Fibroblast of lung (primary cell): ENCODE results near the gene KCNT2.

ENCODE experiments used
- EZH2 ChIP-seq: IDR thresholded peaks from 2 replicates; pipeline ENCODE4 v1.5.1; 2012; ENCODE audit warnings: low read length, control low read depth, mild to moderate bottlenecking; ENCODE audit errors: missing control alignments
- TF ChIP-seq, protein P1 (sequence below), 2 donors: IDR thresholded peaks in 1 of 2; conservative IDR thresholded peaks in 1 of 2; 1 replicate in 1 of 2; 2 replicates in 1 of 2; pipeline ENCODE4 v1.5.1; 2011 to 2012; ENCODE audit warnings: low read length in 2 of 2, control low read depth in 1 of 2, inconsistent platforms in 1 of 2, low read depth in 1 of 2, mild to moderate bottlenecking in 1 of 2

DNA sequence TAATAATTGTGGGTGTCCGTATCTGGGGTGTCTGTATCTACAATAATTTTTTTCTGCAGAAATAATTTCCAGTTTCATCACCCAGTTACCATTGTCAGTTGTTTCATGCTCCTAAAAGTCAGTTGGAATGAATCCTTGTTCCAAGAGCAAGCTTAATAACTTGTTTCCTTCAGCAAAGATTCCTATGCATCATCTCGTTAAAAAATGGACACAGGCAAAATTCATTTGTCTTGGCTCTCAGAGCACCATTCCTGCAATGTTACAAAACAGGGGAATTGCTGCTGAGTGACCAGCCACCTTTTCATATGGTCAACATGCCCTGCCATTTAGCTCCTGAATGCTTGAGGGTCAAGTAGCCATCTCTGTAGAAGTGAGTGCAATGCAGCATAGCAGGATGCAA lies 393.4 kb downstream of the KCNT2 start:
- TF ChIP-seq, protein P1, sequence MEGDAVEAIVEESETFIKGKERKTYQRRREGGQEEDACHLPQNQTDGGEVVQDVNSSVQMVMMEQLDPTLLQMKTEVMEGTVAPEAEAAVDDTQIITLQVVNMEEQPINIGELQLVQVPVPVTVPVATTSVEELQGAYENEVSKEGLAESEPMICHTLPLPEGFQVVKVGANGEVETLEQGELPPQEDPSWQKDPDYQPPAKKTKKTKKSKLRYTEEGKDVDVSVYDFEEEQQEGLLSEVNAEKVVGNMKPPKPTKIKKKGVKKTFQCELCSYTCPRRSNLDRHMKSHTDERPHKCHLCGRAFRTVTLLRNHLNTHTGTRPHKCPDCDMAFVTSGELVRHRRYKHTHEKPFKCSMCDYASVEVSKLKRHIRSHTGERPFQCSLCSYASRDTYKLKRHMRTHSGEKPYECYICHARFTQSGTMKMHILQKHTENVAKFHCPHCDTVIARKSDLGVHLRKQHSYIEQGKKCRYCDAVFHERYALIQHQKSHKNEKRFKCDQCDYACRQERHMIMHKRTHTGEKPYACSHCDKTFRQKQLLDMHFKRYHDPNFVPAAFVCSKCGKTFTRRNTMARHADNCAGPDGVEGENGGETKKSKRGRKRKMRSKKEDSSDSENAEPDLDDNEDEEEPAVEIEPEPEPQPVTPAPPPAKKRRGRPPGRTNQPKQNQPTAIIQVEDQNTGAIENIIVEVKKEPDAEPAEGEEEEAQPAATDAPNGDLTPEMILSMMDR (conservative IDR thresholded peaks at IDR 0.05 in 1 of 2, IDR thresholded peaks at IDR 0.05 in 1 of 2; ENCODE audit: low read depth in 1 of 2, low read length in 2 of 2): no peak
- TF ChIP-seq EZH2: no peak
